Mammary microvascular endothelial cell (primary cell): ENCODE measurements around the gene LRFN2. TPM values are rescaled to one million over a fixed set of nuclear protein-coding genes. Genes with fewer than 3 reads are reported as not detected.

Experiments
- total RNA-seq: library from RNA; depleted of rRNA; stranded (reverse); fragments of >200 nt; gene quantifications from 2 replicates; pipeline ENCODE4 v1.2.3, GENCODE V29; 2015

The LRFN2 gene
- not detected in 2 replicates for total RNA-seq

GRCh38 chr6:40587240-40588069, at the start of gene LRFN2:
LRFN2 (minus strand) TSS chr6:40587364.

